Hindlimb muscle (tissue), 1 donor: Measurements from ENCODE around the gene ILKAP. TPM values are rescaled to one million over a fixed set of nuclear protein-coding genes. Genes with fewer than 3 reads are reported as not detected.
A peak's percentile ranks its signal among the peaks of the same experiment; 100 is the strongest.

Experiments
- DNase-seq: peaks from one replicate; pipeline ENCODE4 v3.0.0-alpha.2; 2013
- polyA plus RNA-seq: library from polyadenylated mRNA; unstranded; fragments of 120-200 nt; gene quantifications from one replicate; pipeline ENCODE4 v1.2.1, GENCODE V29; 2013; ENCODE audit not compliant: insufficient read length

Gene ILKAP
- polyA plus RNA-seq, 1 donor = 36.4 TPM

- no peak for DNase-seq
Measured at GRCh38 chr2:238133499-238134392, 69.7 kb downstream of the ILKAP start.

GRCh38 chr2:238132463-238133450 is 70.7 kb downstream of the ILKAP start:
- DNase-seq = no peak

- no peak for DNase-seq
Measured at GRCh38 chr2:238131761-238132462, 71.6 kb downstream of the ILKAP start.

- DNase-seq = no peak
Measured at GRCh38 chr2:238130696-238131628, 72.5 kb downstream of the ILKAP start.

GRCh38 chr2:238130111-238130695 is 73.3 kb downstream of the ILKAP start:
- no peak for DNase-seq

- DNase-seq = no peak
Measured at GRCh38 chr2:238129166-238130010, 74.1 kb downstream of the ILKAP start.

GRCh38 chr2:238128534-238129001 is 74.9 kb downstream of the ILKAP start:
- no peak for DNase-seq

- no peak for DNase-seq
Measured at GRCh38 chr2:238128061-238128440, 75.4 kb downstream of the ILKAP start.

GRCh38 chr2:238127165-238128060 is 76.1 kb downstream of the ILKAP start:
- DNase-seq = peak; percentile 63

GRCh38 chr2:238126775-238127164 is 76.7 kb downstream of the ILKAP start:
- no peak for DNase-seq

- DNase-seq = no peak
Measured at GRCh38 chr2:238126338-238126737, 77.2 kb downstream of the ILKAP start.

- DNase-seq = no peak
Measured at GRCh38 chr2:238125127-238125885, 78.2 kb downstream of the ILKAP start.

- no peak for DNase-seq
Measured at GRCh38 chr2:238124488-238125126, 78.9 kb downstream of the ILKAP start.

- no peak for DNase-seq
Measured at GRCh38 chr2:238123991-238124470, 79.5 kb downstream of the ILKAP start.

GRCh38 chr2:238123218-238123971 is 80.1 kb downstream of the ILKAP start:
- no peak for DNase-seq
